HG02885 (cell line): ENCODE measurements around the gene ANKRD11.

Experiments used
- ATAC-seq: cut with Tn5 transposase; IDR thresholded peaks from one replicate; pipeline ENCODE4 v1.9.1; 2021; ENCODE audit warnings: mild to moderate bottlenecking; ENCODE audit not compliant: unreplicated experiment, poor library complexity

ANKRD11 gene

GRCh38 chr16:89232107-89232506 is 258.3 kb downstream of the ANKRD11 start:
- no peak for ATAC-seq

DNA sequence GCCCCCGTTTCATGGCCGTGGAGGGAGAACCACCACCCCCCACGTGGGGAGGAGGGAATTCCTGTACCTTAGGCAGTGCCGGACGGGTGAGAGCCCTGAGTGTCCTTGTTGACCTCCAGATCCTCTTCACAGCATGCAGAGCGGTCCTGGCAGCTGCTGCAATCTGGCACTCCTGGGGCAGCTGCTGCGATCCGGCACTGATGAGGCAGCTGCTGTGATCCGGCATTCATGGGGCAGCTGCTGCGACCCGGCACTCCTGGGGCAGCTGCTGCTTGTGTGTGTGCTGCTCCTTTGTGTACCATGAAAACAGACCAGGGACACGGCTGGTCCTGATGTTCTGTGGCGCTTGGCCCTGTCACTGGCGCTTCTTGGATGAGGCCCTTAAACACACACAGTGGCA is 260.1 kb downstream of the ANKRD11 start:
- ATAC-seq = no peak

DNA sequence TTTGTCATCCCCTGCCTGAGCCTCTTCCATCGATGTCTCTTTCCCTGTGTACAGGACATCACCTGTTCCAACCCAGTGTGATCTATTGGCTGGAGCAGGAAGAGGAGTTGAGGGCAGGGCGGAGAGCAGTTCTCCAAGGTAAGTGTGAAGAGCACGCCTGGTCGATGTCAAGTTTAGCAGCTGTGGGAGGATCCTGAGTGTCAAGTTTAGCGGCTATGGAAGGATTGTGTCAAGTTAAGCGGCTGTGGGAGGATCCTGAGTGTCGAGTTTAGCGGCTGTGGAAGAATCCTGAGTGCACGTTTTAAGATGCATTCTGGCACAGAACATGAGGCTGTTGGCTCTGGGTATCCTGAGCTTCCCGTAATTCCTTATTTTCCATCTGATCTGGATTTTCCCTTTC is 265.7 kb downstream of the ANKRD11 start:
- no peak for ATAC-seq

DNA sequence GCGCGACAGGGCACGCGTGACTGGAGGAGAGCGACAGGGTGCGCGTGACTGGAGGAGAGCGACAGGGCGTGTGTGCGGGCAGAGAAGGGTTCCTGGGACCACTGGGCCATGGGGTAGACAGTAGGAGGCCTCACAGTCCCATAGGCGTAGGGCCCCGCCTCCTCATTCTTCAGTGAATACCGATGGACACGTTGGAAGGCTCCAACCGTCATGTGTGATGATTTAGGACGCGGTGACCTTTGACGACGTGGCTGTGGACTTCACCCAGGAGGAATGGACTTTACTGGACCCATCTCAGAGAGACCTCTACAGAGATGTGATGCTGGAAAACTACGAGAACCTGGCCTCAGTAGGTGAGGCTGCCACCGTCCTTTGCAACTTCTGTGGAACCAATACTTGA is 267.4 kb downstream of the ANKRD11 start:
- ATAC-seq = no peak

- no peak for ATAC-seq
These were observed 268.8 kb downstream of the ANKRD11 start for GRCh38 chr16:89221604-89222003.

DNA sequence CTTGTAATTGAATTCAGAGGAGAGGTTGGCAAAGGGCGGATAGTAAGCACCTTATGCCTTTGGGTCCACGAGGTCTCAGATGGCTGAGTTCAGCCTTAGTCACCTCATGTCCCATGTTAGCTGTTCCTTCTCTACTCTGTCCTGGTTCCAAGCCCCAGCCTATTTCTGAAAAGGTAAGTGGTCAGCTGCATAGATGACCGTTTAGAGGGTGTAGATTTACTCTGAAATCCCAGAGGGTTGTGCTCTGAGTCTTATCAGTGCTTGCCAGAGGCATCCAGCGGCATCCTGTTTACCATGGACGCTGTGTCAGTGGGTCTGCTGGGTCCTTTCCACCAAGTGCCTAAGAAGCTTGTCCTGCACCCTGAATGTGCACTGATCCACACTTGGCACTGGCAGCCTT is 271.0 kb downstream of the ANKRD11 start:
- ATAC-seq = no peak
